Natural killer cell (primary cell): ENCODE measurements around the gene SEMA4F. TPM values are rescaled to one million over a fixed set of nuclear protein-coding genes. Genes with fewer than 3 reads are reported as not detected.

Experiments
- ATAC-seq, 3 donors: fragments of 150-1000 bp in 2 of 3; fragments of 200-7000 bp in 1 of 3; cut with Tn5 transposase; 1 replicate in 1 of 3; 2 replicates in 2 of 3; pipeline ENCODE4 v1.10.0; 2021; ENCODE audit warnings: mild to moderate bottlenecking in 2 of 3, moderate library complexity in 2 of 3
- DNase-seq, 2 donors: peaks; one replicate each; pipeline versions ENCODE4 v3.0.0 to v3.0.0-alpha.2; 2013 to 2021; ENCODE audit warnings: mixed read lengths in 1 of 2
- H3K27ac ChIP-seq: one replicate; pipeline ENCODE4 v1.5.1; 2013; ENCODE audit warnings: mild to moderate bottlenecking, low read length
- H3K27me3 ChIP-seq: one replicate; pipeline ENCODE4 v1.6.1; 2013; ENCODE audit warnings: low read length; ENCODE audit not compliant: control insufficient read depth, insufficient read depth
- H3K36me3 ChIP-seq: one replicate; pipeline ENCODE4 v1.6.1; 2013; ENCODE audit warnings: low read length; ENCODE audit not compliant: control insufficient read depth, insufficient read depth
- H3K4me1 ChIP-seq: one replicate; pipeline ENCODE4 v1.6.1; 2013; ENCODE audit warnings: low read length; ENCODE audit not compliant: control insufficient read depth, insufficient read depth
- H3K4me3 ChIP-seq: one replicate; pipeline ENCODE4 v1.5.1; 2013; ENCODE audit warnings: low read length
- H3K9me3 ChIP-seq: one replicate; pipeline ENCODE4 v1.6.1; 2013; ENCODE audit warnings: low read length; ENCODE audit not compliant: control insufficient read depth, insufficient read depth
- H3K27ac Mint-ChIP-seq, 2 donors: one replicate each; pipeline ENCODE4 v1.8.0; 2022; ENCODE audit warnings: mild to moderate bottlenecking in 2 of 2, mixed read lengths in 2 of 2, moderate library complexity in 1 of 2
- H3K27me3 Mint-ChIP-seq, 2 donors: one replicate each; pipeline ENCODE4 v1.8.0; 2022; ENCODE audit warnings: low read depth in 2 of 2, mixed read lengths in 2 of 2
- H3K36me3 Mint-ChIP-seq: one replicate; pipeline ENCODE4 v1.8.0; 2022; ENCODE audit warnings: mixed read lengths
- H3K4me1 Mint-ChIP-seq, 2 donors: one replicate each; pipeline ENCODE4 v1.8.0; 2022; ENCODE audit warnings: mixed read lengths in 2 of 2
- H3K4me3 Mint-ChIP-seq: one replicate; pipeline ENCODE4 v1.8.0; 2022; ENCODE audit warnings: mild to moderate bottlenecking, moderate library complexity, mixed read lengths
- H3K9me3 Mint-ChIP-seq, 2 donors: one replicate each; pipeline ENCODE4 v1.8.0; 2022; ENCODE audit warnings: mixed read lengths in 2 of 2
- CTCF ChIP-seq: fragments of 200-600 bp; IDR thresholded peaks from one replicate; pipeline ENCODE4 v1.8.0; 2022; ENCODE audit warnings: antibody characterized with exemption
- WGBS: methylation state at CpG from one replicate; pipeline ENCODE4 v1.1.7; 2013; ENCODE audit warnings: missing lambda C conversion rate; ENCODE audit not compliant: insufficient coverage; 5-methylcytosine and 5-hydroxymethylcytosine counted together
- intact Hi-C: fragments of 100-400 bp; cut with micrococcal nuclease; formaldehyde crosslinking; loops from one replicate; pipeline ENCODE4 v1.14.2; 2022
- total RNA-seq, 4 donors: library from RNA; stranded (reverse); fragments of 120-200 nt in 1 of 4; gene quantifications; one replicate each; pipeline versions ENCODE4 v1.2.3 to v1.2.4, GENCODE V29; 2013 to 2022

The SEMA4F gene
- total RNA-seq, 3 donors from 2014 or later (not counting 1 experiment from before 2014, with no cell fraction given), result 7.3 to 18.0 (median 10.8) TPM

DNA sequence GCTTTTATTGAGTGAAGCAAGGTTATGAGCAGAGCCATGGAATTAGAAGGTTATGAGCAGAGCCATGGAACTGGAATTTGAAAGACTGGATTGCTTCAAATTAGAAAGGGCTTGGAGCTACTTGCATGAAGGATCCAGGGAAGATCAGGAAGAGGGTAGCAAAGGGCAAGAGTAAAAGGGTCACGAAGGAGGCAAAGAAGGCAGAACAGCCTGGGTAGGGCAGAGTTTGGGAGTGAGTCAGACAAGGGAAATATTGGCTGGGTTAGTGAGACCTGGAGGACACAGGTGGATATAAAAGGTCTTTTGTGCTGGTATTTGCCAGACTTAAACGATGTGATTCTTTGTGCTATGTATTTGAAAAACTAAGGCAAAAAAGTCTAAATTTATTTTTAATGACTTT, 65.0 kb downstream of the SEMA4F start:
- TF ChIP-seq CTCF, result no peak

DNA sequence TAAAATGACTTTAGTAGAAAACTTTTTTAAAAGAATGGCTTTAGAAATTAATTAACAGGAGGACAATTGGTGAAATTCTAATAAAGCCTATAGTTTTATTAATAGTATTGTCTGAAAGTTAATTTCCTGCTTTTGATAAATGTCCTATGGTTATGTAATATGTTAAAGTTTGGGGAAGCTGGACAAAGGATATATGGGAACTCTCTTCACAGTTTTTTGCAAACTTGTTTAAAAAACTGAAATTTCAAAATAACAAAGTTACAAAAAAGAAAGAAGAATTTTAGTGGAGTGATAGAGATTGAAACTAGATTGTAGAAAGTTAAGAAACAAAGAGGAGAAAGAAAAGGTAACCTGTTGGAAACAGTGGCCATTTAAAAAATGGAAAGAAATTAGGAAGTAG, 67.3 kb downstream of the SEMA4F start:
- no peak overlapping the region for H3K27ac Mint-ChIP-seq
- H3K4me1 ChIP-seq, result no peaks in the 10 kb centered on the region
- H3K9me3 Mint-ChIP-seq, result no peaks in the 10 kb centered on the region
- H3K27ac ChIP-seq, result no peak overlapping the region
- H3K4me1 Mint-ChIP-seq, result no peaks in the 10 kb centered on the region
- peaks cover 6 to 15% of the 10 kb centered on the region in 2 donors for H3K27me3 Mint-ChIP-seq
- no peak for ATAC-seq
- H3K27me3 ChIP-seq, result peaks cover 5% of the 10 kb centered on the region
- no peak overlapping the region for H3K4me3 ChIP-seq
- H3K36me3 Mint-ChIP-seq, result no peaks in the 10 kb centered on the region
- intact Hi-C loops, result no loop called here
- H3K9me3 ChIP-seq, result no peaks in the 10 kb centered on the region
- H3K4me3 Mint-ChIP-seq, result no peak overlapping the region
- DNase-seq, result no peak
- TF ChIP-seq CTCF, result no peak
- H3K36me3 ChIP-seq, result no peaks in the 10 kb centered on the region

More for the DNA sequence above, 65.0 kb downstream of the SEMA4F start:
- H3K4me3 ChIP-seq, result no peak overlapping the region
- Mint-ChIP-seq H3K27me3 (peaks cover 9 to 15% of the 10 kb centered on the region in 2 donors), H3K27ac (no peak overlapping the region), H3K9me3 (no peaks in the 10 kb centered on the region), H3K36me3 (no peaks in the 10 kb centered on the region), H3K4me3 (no peak overlapping the region), H3K4me1 (peaks cover 0 to 5% of the 10 kb centered on the region in 2 donors)
- H3K9me3 ChIP-seq, result no peaks in the 10 kb centered on the region
- intact Hi-C loops, result loop anchor here (10.0 kb wide), 1 partner anchor 686 kb away; no protein-coding TSS in a partner anchor
- peaks cover 5% of the 10 kb centered on the region for H3K4me1 ChIP-seq
- ATAC-seq, result no peak
- no peak for DNase-seq
- no peaks in the 10 kb centered on the region for H3K36me3 ChIP-seq
- peaks cover 8% of the 10 kb centered on the region for H3K27me3 ChIP-seq
- H3K27ac ChIP-seq, result no peak overlapping the region
- WGBS, result 92% methylated on average over 1 of the region's 2 CpGs

GRCh38 chr2:74724496-74724895, 70.4 kb downstream of the SEMA4F start:
- H3K36me3 ChIP-seq, result no peaks in the 10 kb centered on the region

More at GRCh38 chr2:74724496-74724895, 70.4 kb downstream of the SEMA4F start:
- H3K4me1 ChIP-seq, result no peaks in the 10 kb centered on the region
- H3K4me3 ChIP-seq, result no peak overlapping the region
- intact Hi-C loops, result no loop called here
- H3K27ac ChIP-seq, result no peak overlapping the region
- no peaks in the 10 kb centered on the region for H3K9me3 ChIP-seq
- H3K27me3 ChIP-seq, result peaks cover 2% of the 10 kb centered on the region
- Mint-ChIP-seq H3K27ac (no peak overlapping the region), H3K36me3 (no peaks in the 10 kb centered on the region), H3K27me3 (peaks cover 6 to 26% of the 10 kb centered on the region in 2 donors), H3K9me3 (no peaks in the 10 kb centered on the region), H3K4me3 (no peak overlapping the region), H3K4me1 (no peaks in the 10 kb centered on the region)
- no peak for TF ChIP-seq CTCF
- ATAC-seq (no peak), DNase-seq (no peak)
- 90% methylated on average over 4 of the region's 4 CpGs for WGBS
